ENCODE measurements around the gene PIGB. TPM values are rescaled to one million over a fixed set of nuclear protein-coding genes. Genes with fewer than 3 reads are reported as not detected.
"Not testable (repeated sequence)": the region's sequence is repeated elsewhere in the genome, so short reads cannot be mapped to it uniquely, and the experiment has no call there.

Gene PIGB
- total RNA-seq (2014; rRNA removed; shearing (Covaris generic)), result 8.9 and 11.5 TPM in 2 replicates
- 13.1 and 14.1 TPM in 2 replicates for polyA plus RNA-seq (2015; cell fraction: cytosol; rRNA removed)
- polyA plus RNA-seq (2015; cell fraction: nucleus; rRNA removed), result 20.5 and 23.9 TPM in 2 replicates

GRCh38 chr15:55318588-55319494 lies at the start of gene PIGB, which contains the start of gene PIGBOS1:
TSS of gene PIGB (plus strand) at chr15:55319222. CDS start at chr15:55319251, 29 bp downstream.
TSS of gene PIGBOS1 (minus strand) at chr15:55319123. CDS start at chr15:55317792, 1,331 bp downstream.
- peak; percentile 88 for DNase-seq (ENCODE audit: low read depth)

- no peak for DNase-seq (ENCODE audit: low read depth)
Observed at GRCh38 chr15:55270291-55270690, 48.7 kb upstream of the PIGB start.

GRCh38 chr15:55276324-55276723 lies 42.7 kb upstream of the PIGB start:
- no peak for DNase-seq (ENCODE audit: low read depth)

GRCh38 chr15:55277116-55277564 lies 41.9 kb upstream of the PIGB start:
- DNase-seq (ENCODE audit: low read depth), result peak; percentile 60

GRCh38 chr15:55277715-55278114 lies 41.3 kb upstream of the PIGB start:
- no peak for DNase-seq (ENCODE audit: low read depth)

GRCh38 chr15:55279100-55279745 lies 39.8 kb upstream of the PIGB start:
- DNase-seq (ENCODE audit: low read depth), result no peak

- DNase-seq (ENCODE audit: low read depth), result peak; percentile 95
Observed at GRCh38 chr15:55279746-55280351, 39.2 kb upstream of the PIGB start.

GRCh38 chr15:55280589-55280988 lies 38.4 kb upstream of the PIGB start:
- DNase-seq (ENCODE audit: low read depth), result peak; percentile 69

- no peak for DNase-seq (ENCODE audit: low read depth)
Observed at GRCh38 chr15:55281517-55282228, 37.3 kb upstream of the PIGB start.

- peak; percentile 90 for DNase-seq (ENCODE audit: low read depth)
Observed at GRCh38 chr15:55282284-55282833, 36.7 kb upstream of the PIGB start.

GRCh38 chr15:55283379-55284147 lies 35.5 kb upstream of the PIGB start:
- no peak for DNase-seq (ENCODE audit: low read depth)

GRCh38 chr15:55284426-55284825 lies 34.6 kb upstream of the PIGB start:
- DNase-seq (ENCODE audit: low read depth), result no peak

GRCh38 chr15:55286442-55287189 lies 32.4 kb upstream of the PIGB start:
- DNase-seq (ENCODE audit: low read depth), result not testable (repeated sequence)

- no peak for DNase-seq (ENCODE audit: low read depth)
Observed at GRCh38 chr15:55288006-55288717, 30.9 kb upstream of the PIGB start.

GRCh38 chr15:55289011-55289745 lies 29.8 kb upstream of the PIGB start:
- DNase-seq (ENCODE audit: low read depth), result peak; percentile 46

GRCh38 chr15:55289746-55290527 lies 29.1 kb upstream of the PIGB start, which contains the start of gene RAB27A:
TSS of gene RAB27A (minus strand) at chr15:55289813. CDS start at chr15:55234934, 54,879 bp downstream.
- DNase-seq (ENCODE audit: low read depth), result peak; percentile 80

Measured in HT1080 (cell line).